Measurements from ENCODE around the gene MAD1L1.
"Not testable (repeated sequence)": the region's sequence is repeated elsewhere in the genome, so short reads cannot be mapped to it uniquely, and the experiment has no call there.

MAD1L1 gene

DNA sequence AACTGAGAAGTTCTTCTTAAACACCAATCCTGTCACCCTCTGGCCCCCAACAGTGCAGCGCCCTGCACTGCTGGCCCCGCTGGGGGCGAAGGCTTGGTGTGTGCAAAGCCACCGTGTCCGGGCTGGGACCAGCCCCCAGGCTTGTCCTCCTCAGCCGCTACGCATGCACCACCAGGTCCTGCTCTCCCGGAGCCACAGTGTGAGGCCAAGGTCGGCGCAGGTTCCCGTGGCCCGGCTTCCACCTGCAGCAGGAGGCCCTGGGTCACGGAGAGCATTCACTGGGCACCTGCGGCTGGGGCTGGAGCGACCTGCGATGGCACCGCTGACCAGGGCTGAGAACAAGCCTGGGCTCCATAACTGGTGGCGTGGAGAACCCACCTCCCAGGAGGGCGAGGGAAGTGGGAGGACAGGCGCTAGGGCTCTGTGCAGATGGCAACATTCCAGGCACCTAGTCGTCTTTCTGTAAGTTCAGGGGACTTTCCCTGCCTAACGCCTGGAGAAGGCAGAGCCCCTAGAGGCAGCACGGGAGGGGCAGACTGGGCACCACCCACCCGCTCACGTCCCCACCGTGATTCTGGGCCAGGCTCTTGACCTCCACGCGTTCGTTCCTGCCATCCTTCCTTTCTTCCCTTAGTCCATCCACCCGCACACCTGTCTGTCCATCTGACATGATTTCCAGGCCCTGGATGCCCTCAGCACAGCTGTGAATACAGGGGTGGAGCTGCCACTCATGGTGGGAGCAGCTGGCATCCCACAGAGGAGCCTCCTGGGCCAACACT lies 291.1 kb downstream of the MAD1L1 start:
- DNase-seq (ENCODE audit: low read depth), result no peak

DNA sequence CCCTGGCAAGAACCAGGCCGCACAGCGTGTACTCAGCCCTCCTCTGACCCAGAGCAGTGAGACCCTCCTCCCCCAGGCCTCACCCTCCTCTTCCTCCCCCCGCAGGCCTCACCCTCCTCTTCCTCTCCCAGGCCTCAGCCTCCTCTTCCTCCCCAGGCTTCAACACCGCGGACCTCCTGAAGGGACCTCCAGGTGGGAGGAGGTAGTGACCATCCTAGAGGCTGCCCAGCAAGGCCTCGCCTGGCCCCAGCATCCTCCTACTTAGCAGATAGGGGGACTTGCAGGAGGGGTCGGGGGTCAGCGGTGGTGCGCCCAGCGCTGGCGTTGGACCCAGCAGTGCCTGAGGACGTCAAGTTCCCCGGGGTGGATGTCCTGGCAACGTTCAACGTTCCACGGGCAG lies 291.9 kb downstream of the MAD1L1 start:
- DNase-seq (ENCODE audit: low read depth), result no peak

DNA sequence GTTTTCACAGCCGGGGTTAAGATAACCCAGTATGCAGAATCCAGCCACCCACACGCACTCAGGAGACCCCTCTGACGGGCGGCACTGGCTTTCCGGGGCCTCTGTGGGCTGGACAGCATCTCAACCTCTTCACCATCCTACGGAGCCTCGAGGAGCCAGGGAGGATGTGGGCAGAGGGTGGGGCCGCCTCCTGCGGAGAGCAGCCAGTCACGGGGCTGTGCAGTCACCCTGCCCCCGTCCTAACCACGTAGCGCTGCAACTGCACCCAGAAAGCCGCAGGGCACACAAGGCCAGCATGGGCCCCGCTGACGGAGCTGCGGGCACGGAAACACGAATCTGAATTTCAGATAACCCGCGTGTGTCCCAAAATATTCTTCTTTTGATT lies 292.4 kb downstream of the MAD1L1 start:
- DNase-seq (ENCODE audit: low read depth), result peak; percentile 84

DNA sequence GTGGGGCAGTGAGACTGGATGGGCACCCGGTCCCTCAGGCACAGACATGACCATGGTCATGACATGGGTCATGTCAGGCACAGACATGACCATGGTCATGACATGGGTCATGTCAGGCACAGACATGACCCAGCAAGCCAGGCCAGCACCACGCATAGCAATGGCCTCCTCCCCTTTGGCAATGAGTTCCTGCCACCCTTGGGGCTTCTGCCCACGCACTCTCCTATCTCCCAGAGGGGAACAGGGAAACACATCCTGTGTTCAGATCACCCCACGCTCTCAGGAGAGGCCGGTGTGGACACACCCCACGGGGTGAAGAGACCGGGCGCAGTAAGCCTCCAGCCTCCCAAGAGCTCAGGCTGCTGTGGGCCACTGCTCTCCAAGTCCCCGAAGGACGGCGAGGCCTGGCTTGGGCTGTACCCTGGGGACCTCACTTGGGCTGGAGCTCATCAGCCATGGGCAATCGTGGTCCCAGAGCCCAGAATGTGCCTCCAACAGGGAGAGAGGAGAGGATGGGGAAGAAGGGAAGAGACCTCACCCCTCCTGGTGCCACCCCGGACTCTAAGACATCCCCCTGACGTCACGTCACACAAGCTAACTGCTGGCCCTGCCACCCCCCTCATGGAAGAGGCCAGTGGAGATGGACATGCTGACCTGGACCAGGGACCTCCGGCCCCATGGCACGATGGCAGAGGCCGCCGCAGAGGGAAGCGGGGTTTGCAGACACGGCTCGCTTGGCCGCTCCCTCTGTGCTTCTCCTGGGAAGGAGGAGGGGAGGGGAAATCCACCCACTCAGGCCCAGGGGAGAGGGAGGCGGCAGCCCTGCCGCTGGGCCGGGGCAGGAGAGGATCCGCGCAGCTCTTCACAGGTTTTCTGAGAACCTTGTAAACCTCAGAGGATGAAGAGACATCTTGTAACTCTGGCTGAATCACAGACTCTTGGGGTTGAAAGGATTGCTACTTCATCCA lies 293.0 kb downstream of the MAD1L1 start:
- no peak for DNase-seq (ENCODE audit: low read depth)

DNA sequence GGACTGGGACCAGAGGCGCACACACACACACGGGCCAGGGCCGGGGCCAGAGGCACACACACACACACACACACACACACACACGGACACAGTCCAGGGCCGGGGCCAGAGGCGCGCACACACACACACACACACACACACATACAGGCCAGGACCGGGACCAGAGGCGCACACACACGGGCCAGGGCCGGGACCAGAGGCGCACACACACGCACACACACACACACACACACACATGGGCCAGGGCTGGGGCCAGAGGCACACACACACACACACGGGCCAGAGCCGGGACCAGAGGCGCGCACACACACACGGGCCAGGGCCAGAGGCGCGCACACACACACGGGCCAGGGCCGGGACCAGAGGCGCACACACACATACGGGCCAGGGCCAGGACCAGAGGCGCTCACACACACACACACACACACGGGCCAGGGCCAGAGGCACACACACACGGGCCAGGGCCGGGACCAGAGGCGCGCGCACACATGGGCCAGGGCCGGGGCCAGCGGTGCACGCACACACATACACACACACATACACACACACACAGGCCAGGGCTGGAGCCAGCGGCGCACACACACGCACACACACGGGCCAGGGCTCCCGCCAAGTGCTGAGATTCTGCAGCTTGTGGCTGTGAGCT lies 293.8 kb downstream of the MAD1L1 start:
- DNase-seq (ENCODE audit: low read depth), result no peak

DNA sequence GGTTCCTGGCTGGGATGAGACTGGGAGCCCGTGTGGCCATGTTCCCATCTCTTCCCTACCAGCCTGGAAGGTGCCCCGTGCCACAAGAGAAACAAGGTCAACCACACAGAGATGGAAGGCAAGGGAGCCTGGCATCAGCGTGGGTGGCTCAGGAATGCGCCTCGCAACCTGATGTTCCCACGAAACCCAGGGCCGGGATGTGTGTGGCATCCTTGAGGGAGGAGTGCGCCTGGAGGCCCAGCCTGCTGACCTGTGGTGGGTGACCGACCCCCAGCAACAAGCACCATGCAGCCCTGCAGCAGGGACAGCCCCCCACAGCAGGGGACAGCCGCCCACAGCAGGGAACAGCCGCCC lies 295.5 kb downstream of the MAD1L1 start:
- no peak for DNase-seq (ENCODE audit: low read depth)

DNA sequence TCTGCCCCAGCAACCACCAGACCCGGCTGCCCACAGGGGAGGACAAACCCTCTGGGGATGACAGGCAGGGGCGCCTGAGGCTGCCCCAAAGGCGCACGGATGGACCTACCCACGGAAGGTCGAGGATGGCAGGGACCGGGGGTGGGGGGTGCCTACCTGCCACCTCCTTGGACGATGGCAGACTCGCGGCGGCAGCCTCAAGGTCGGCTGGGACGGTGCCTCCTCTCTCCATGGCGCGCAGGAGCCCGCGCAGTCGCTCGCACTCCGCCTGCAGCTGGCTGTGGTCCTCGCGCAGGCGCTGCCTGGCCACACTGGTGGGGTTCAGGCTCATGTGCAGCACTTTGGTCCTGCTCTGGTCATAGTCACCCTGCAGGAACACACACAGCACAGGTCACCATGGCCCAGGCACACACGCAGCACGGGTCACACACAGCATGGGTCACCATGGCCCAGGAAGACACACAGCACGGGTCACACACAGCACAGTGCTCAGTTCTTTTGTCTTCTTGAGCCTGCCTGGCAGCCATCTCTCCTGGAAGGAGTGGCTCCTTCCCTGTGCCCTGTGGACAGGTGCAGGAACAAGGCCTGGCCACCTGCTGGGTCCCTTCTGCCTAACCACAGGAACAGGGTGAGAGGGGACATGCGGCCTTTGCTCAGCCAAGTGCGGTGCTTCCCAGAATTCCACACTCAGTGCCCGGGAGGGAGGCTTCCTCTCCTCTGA lies 296.1 kb downstream of the MAD1L1 start:
- no peak for DNase-seq (ENCODE audit: low read depth)

DNA sequence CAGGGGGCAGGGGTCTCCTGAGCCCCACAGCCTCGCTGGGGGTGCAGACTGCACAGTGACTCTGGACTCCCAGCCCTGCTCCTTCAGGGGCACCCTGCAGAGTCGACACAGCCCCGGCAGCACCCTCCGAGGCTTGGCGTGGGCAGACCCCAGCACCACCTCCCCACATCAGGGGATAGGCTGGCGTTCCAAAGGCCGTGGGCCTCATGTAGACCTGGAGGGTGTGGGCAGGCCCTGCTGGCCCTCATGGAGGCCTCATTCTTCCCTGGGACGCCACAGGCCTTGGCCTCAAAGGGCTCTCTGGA lies 296.8 kb downstream of the MAD1L1 start:
- DNase-seq (ENCODE audit: low read depth), result no peak

DNA sequence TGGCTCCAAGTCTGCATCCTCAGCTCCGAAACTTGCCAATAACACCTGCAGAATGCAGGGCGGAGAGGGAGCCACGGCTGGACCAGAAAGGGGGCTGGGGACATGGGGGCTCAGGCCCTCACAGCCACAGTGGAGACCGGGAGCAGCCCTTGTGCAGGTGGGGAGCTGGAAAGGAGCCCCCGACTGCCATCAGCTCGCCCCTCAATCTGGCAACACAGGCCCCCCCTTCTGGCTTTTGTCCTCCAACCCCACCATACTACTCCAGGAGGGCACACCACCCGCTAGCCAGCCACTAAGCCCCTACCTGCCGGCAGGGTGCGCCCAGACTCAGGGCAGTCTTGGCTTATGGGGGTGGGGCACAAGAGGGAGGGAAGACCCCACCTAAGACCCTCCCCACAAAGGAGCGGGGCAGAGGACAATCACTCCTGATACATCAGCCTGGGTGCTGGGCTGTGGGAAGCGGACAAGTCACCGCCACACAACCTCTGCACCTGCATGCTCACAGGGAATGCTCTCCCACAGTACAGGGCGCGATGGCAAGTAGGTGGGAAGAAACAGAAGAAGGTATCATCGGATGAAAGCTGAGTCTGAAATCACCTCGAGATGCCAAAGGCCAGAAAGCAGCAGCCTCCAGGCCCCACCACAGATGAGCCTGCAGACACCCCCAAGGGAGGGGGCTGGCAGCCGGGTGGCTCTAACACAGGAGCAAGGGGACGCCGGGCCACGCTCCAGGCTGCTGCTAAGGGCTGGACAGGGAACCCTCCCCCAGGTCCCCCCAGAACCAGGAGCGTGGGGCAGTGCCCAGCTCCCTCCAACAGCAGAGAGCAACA lies 297.4 kb downstream of the MAD1L1 start:
- no peak for DNase-seq (ENCODE audit: low read depth)

DNA sequence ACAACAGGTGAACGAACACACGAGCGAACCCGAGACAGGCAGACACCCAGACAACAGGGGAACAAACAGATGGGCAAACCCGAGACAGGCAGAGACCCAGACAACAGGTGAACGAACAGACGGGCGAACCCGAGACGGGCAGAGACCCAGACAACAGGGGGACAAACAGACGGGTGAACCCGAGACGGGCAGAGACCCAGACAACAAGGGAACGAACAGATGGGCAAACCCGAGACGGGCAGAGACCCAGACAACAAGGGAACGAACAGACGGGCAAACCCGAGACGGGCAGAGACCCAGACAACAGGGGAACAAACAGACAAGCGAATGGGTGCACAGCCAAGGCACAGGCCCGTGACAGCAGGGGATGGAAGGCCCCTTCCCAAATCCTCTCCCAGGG lies 298.0 kb downstream of the MAD1L1 start:
- DNase-seq (ENCODE audit: low read depth), result no peak

DNA sequence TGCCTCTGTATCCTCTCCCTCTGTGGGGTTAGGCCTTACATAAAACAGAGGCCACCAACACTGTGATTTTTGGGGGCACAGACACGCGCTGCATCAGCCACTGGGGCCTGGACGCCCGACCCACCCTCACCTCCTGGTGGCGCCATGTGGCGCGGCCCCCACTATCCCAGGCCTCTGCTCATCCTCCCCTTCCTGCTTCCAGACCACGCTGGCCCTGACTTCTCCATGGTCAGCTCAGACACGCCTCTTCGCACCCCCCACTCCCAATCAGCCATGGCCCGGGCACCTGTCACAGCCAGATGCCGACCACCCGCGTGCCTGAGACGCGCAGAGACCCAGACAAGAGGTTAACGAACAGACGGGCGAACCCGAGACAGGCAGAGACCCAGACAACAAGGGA lies 298.7 kb downstream of the MAD1L1 start:
- DNase-seq (ENCODE audit: low read depth), result no peak

DNA sequence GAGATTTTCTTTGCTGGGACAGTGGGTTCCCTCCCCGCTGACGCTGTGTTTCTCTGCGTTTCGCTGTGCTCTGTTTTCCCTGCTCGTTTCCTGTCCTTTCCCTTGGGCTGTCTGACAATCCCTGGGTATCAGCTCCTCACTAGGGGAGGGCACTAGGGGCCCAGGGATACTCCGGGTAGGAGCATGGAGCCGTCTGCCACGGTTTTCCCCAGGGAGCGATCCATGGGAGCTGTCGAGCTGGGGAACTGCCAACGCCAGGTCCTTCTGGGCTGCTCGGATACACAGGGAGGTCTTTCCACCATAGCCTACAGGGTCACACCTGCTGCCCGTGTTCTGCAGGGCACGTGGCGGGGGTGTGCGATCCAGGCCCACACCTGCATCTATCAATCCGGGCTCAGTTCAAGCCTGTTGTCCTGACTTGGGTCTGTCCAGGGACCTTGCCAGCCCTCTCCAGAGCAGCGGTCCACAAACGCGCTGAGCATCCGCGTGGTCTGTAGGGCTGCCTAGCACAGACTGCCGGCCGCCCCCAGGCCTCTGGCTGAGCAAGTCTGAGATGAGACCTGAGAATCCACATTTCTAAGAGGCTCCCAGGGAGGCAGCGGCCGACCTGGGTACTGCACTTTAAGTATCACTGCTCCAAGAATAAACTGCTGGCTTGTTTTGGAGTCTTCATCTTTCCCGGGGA lies 299.5 kb downstream of the MAD1L1 start:
- DNase-seq (ENCODE audit: low read depth), result no peak

DNA sequence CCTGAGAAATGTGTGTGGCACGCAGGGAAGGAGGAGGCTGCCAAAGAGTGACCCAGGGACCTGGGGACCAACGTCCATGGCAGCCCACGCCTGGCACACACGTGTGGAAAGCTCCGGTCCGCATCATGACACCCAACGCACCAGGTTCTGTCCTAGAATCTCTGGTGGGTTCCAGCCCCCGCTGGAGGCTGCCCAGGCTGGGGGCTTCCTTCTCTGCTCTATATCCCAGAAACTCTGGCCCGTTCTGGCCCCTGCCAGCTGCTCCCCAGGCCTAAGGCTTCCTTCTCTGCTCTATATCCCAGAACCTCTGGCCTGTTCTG lies 300.8 kb downstream of the MAD1L1 start:
- no peak for DNase-seq (ENCODE audit: low read depth)

DNA sequence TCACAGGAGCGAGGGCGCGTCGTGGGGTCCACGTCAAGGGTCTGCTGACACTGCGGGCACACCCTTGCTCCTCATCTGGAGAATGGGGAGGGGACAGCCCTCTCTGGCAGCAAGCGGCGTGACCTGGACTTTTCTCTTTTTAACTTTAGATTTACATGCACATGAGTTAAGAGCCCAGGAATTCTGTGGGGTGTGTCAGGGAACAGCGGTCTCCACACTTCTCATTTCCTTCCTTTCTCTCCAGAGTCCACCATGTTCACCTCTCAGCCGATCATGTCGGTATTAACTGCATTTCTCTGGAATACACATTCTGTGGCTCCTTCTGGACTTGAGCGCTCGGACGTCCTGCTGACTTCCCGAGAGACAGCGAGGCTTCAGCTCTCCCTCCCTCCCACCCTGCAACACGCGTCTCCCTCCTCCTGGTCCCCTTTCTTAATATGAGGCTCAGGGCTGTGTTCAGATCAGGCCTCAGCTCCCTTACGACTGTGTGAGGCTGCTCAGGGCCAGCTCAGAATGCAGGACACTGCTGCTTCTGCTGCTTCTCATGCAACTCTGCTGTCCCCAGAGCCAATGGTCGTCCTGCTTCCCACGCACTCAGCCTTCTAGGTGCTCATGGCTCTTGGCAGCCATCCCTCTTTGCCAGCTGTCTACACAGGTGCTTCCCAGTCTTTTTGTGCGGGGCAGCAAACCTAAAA lies 301.3 kb downstream of the MAD1L1 start:
- DNase-seq (ENCODE audit: low read depth), result no peak

DNA sequence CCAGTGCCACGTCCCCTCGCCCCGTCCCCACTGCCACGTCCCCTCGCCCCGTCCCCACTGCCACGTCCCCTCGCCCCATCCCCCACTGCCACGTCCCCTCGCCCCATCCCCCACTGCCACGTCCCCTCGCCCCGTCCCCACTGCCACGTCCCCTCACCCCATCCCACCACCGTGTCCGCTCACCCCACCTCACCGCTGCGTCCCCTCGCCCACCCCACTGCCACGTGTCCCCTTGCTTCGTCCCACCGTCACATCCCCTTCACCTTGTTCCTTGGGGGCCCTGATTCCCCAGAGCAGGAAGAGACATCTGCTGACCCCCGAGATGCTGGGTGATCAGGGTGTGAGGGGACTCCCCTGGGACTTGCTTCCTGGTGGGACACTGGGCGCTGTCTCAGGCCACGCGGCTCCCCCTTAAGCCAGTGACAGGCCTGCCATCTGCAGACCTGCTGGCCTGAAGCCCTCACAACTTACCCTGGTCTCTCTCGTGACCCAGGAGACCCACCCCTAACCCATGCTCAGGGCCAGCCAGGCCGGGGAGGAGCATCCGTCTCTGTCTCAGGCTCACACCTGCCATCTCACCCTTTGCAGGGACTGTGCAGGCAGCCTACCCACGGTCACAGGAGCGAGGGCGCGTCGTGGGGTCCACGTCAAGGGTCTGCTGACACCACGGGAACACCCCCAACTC lies 302.2 kb downstream of the MAD1L1 start:
- DNase-seq (ENCODE audit: low read depth), result no peak

DNA sequence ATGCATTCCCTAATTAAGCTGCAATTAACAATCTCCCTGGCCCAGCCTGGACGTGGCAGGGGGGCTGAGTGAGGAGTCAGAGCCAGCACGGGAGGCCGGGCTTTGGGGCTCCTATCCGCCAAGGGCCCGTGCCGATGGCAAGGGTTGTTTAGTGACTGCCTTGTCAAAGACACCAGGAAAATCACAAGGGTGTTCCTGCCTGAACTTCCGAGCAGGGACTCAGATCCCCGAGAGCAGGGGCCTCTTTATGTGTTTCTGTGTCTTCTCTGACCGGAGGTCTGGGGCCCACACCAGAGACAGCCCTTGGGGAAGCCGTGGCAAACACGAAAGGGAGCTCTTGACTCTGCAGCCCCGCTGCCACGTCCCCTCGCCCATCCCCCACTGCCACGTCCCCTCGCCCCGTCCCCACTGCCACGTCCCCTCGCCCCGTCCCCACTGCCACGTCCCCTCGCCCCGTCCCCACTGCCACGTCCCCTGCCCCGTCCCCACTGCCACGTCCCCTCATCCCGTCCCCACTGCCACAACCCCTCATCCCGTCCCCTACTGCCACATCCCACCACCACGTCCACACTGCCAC lies 303.3 kb downstream of the MAD1L1 start:
- DNase-seq (ENCODE audit: low read depth), result not testable (repeated sequence)

DNA sequence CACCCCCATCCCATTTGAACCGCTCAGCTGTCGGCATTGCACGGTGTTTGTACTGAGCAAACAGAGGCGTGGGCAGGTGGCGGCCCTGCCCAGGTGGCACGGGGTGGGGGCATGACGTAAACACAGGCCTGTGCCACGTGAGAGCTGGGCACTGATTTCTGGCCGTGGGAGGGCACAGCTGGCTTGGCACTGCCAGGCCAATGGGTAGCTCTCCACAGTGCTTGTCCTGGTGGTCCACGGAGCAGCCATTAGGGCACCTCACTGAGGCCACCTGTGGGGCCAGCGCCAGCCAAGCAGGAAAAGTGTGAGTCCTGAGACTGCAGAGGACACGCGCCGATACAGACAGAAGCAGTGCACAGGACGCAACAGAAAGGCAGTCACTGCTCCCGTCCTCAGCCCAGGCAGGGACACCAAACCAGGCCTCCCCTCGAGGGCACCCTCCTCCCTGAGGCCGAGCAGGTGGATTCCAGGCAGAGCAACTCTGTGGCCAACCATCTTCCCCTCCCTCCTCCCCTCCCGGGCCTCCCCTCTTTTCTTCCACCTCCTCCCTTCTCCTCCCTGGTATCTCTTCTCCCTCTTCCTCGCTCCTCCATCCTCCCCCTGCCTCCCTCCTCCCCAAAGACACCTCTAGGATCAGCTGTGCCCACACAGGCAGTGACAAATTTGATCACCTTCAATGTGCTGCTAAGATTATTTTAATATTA lies 303.9 kb downstream of the MAD1L1 start:
- DNase-seq (ENCODE audit: low read depth), result no peak

DNA sequence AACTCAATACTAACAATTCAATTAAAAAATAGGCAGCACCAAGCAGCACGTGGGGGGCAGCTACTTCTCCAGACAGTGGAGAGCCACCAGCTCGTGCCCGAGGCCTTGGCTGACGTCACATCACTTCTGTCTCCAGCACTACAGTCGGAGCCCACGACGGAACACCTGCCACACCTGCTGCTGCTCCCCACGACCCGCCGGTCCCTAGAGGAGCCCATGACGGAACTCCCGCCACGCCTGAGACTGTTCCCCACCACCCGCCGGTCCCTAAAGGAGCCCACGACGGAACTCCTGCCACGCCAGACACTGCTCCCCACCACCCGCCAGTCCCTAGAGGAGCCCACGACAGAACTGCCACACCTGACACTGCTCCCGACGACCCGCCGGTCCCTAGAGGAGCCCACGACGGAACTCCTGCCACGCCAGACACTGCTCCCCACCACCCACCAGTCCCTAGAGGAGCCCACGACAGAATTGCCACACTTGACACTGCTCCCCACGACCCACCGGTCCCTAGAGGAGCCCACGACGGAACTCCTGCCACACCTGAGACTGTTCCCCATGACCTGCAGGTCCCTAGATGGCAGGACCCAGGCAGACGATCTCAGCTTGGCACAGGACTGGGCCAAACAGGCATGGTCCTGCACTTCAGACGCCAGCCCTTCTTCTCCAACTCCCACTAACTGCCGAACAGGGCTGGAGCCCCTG lies 304.7 kb downstream of the MAD1L1 start:
- DNase-seq (ENCODE audit: low read depth), result no peak
